HT-29 (cell line): ENCODE data around the gene ROBO2. TPM values are rescaled to one million over a fixed set of nuclear protein-coding genes. Genes with fewer than 3 reads are reported as not detected.

Source experiments
- DNase-seq: peaks from one replicate; pipeline ENCODE4 v3.0.0-alpha.2; 2015; ENCODE audit warnings: low spot score
- total RNA-seq: library from RNA; depleted of rRNA; stranded (reverse); fragments of >200 nt; shearing (Covaris generic); gene quantifications from 2 replicates; pipeline ENCODE4 v1.2.3, GENCODE V29; 2014

The ROBO2 gene
- total RNA-seq, 1 experiment from 2014 or later = 2.8 TPM

DNA sequence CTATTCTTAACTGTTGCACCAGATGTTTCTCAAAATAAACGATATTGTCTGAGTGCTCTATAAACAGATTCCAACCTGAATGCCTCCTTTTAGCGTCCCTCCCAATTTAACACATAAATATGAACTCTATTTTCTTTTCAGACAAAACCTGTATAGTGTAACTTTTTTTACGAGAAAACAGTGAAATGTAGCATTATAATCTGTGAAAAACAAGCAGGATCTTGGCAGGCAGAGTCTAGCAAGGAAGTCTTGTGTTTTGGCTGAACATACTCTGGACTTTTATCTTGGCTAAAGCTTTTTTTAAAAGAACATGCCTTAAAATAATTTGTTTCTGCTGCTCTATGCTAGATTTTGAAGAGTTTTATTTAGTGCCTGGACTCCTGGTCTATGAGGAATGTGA, 150.5 kb downstream of the ROBO2 start:
- no peak for DNase-seq

DNA sequence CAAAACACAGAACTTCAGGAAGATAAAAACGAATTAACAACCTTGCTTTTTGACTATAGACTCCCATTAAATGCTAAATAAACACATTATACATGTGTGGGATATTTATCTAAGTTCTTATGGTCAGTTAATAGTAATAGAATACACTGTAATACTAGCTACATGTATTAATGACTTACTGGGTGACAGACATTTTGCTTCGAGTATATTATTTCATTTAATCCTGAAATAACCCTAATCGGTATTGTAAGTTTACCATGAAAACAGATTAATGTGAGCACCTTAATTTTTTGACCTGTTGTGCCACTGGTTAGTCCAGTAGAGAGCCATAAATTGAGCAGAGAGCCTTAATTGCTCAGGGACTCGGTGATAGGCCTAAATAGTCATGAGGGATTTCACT, 151.1 kb downstream of the ROBO2 start:
- no peak for DNase-seq

DNA sequence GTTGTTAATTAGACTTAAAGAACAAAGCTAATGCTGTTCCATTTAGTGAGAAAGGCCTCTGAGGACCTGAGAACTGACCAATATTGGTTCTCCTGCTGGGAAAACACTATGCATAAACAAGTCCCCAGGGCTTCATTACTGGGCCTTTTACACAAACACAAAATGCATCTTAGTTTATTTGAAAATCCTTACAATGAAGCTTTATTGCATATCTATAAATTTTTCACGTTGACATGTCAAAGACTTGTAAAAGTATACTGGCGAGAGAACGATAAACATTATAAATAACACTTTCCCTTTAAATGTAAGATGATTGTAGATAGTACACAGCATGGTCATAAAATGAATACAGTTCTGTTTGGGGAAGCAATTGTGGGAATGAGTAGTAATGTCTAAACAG, 151.7 kb downstream of the ROBO2 start:
- DNase-seq = no peak

DNA sequence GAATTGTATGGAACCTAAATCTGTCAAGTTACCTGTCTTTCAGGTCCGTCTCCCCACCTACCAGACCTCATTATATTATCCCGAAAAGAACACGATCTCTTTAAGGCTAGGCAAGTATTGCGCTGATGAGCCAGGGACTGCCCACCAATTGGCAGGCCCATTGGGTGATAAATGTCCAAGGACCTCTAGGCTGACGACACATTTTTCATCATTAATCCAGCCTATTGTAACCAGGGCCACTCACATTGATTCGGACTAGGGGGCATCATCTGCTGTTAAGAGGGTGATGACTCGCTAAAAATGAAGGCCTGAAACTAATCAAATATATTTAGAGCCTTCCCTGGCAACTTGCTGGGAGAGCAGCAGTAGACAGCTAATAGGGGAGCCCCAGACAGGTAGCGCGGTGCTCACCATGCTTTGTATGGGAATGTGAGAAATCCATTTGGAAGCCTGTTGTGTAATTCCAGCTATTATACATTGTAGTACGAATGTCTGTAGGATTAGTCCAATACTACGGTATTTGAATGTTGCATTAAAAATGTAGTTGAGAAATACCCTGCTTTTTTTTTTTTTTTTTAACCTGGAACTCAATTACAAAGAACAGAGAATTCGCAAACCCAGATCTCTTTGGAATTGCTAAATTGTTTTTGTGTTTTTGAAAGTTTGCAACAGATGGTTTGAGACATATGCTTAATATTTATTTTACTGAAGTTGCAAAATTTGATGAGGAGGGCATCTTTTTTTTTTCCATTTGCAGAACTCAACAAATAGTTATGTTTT, 156.1 kb downstream of the ROBO2 start:
- DNase-seq = no peak

DNA sequence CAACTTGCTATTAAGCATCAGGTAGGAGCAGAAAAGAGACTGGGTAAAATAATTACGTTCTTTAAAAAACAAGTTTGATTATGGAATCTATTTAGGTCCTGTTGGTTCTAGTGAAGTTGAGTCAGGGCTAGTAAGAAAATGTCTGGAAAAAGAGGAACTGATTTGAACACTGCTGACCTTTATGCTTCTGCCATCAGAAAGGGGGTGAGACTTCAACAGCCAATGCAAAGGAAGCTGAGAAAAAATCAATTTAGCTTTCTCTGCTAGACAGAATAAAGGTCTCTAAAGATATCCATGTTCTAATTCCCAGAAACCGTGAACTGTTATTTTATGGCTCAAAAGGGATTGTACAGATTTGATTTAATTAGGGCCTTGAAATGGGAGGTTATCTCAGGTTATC, 157.5 kb downstream of the ROBO2 start:
- no peak for DNase-seq

DNA sequence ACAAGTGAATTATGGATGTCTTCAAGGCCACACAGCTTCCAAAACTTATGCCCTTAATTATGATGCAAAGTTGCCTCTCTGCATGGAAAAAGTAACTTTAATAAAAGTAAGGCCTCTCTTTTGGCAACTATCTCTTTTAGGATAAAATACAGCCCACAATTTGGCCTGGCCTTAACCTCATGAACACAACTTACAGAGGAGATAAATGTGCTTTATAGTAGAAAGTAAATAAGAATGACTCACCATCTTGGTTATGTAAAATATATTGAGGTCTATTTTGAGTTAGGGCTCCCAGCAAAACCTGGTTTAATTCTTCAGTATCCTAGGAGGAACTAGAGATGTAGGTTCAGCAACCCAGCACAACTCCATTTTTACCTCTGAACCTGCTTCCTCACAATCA, 164.0 kb downstream of the ROBO2 start:
- DNase-seq = no peak

DNA sequence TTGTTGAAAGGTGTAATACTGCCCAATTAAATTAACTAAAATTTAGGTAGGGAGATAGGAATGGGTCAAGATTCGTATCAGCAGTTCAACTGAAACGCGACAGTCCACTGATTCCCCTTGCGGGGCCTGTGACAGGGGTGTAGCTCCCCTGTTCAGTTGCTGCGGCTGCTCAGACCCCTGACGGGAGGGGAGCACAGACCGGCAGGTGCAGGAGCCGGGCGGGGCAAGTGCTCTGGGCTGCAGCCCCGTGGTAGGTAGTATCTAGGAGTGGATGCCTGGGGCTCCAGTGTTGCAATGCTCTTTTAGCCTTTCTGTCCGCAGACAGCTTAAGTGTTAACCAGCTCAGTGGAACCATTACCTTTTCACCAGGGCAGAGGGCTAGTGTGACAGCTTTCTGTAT, 164.9 kb downstream of the ROBO2 start:
- no peak for DNase-seq

DNA sequence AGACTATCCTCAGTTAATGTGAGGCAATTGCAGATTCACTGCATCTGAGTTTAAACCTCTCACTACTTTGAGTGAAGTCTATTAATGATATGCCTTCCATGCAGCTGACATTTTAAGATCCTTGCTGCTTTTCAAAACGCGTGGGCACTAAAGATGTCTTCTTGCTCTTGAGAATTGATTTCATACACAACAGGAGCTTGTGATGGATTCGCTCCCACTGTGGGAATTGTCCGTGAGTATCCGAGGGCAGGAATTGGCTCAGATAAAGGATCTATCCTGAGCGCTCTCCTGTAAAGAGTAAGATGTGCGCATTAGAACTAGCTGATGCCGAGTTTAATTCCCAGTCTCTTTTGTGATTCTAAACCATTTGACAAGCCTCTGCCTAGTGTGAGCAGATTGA, 167.9 kb downstream of the ROBO2 start:
- DNase-seq = no peak

DNA sequence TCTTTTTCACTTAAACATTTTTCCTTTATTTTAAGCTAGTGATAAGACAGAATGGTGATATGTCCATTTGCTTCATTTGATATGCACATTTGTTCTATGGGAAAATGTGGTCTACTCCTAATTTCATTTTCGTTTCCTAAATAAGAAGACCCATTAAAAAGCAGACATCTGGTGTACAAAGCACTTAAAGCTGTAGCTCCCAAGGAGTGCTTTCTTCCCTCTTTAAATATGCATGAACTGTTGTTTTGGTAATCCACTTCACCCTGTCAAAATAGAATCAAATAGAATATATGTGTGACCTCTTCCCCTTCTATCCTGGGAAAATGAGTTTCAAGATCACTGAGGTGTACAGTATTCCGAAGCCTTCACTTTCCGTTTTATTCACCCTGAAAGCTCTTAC, 182.8 kb downstream of the ROBO2 start:
- DNase-seq = no peak

DNA sequence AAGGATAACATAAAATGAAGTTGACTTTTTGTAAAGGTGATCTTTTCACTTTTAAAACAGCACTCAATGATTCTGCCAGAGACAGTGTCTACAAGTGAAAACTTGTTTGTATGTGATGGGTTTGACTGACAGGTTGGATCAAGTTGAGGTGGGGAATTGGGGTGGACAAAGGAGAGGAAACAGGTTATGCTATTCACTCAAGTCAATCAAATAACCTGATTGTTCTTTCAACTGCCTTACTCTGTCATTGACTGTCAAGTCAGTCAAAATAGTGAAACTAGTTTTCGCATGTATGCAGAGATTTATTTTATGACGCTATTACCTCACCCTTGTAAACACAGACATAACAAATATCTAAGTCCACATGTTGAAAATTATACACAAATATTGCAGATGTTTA, 187.7 kb downstream of the ROBO2 start:
- DNase-seq = no peak

DNA sequence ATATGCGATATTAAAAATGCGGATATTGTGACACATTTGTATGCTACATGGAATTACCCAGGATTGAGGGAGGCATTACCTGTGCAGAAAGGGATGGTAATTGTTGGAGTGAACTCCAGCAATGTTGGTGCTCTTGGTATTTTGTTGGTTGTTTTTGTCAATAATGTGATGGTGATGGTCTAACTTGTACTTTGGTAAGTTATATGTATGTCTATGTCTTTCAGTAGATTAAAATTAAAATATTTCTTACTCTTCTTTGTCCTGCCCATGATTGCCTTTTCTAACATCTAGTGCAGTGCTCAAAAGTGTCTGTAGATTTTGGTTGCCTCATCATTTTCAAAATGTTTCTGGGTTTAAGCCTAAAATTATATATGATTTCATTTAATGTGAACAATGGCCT, 192.7 kb downstream of the ROBO2 start:
- no peak for DNase-seq

DNA sequence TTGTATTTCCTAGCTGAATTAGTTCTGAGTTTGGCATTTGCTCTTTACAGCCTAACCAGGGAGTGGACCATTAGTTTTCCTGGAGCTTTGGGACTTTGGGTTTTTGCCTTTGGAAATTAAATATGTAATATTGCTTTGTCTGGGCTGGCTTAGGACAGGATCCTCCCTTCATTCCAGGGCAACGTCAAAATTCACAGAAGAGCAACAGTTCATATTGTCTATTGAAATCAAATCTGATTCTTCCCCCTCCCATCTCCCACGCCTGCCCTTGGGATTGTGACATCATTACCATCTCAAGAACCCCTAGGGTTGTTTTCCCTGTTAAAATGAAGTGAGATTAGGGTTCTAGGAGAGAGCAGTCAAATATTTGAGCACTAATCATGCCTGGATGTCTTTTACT, 194.1 kb downstream of the ROBO2 start:
- no peak for DNase-seq

DNA sequence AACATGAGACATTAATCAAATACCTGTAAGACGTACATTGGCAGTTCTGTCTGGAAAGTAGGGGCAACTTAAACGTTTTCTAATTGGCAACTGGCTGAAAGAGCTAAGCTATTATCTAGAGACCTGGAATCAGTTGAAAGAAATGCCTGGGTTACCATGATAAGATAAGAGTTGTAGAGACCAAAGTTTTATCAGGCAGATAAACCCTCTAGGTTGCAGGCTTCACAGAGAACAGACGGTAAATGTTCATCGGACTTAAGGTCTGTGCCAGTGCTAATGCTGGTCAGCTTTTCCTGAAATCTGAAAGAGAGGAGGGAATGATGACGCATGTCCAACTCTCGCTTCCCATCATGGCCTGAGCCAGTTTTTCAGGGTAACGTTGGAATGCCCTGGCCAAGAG, 196.2 kb downstream of the ROBO2 start:
- no peak for DNase-seq

DNA sequence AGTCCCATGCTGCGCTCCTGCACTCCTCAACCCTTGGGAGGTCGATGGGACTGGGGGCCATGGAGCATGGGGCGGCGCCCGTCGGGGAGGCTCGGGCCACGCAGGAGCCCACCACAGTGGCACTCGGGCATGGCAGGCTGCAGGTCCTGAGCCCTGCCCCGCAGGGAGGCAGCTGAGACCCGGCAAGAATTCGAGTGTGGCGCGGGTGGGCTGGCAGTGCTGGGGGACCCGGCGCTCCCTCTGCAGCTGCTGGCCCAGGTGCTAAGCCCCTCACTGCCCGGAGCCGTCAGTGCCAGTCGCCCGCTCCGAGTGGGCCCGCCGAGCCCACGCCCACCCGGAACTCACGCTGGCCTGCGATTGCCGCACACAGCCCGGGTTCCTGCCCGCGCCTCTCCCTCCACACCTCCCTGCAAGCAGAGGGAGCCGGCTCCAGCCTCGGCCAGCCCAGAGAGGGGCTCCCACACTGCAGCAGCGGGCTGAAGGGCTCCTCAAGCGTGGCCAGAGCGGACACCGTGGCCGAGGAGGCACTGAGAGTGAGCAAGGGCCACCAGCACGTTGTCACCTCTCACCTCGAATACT, 200.3 kb downstream of the ROBO2 start:
- DNase-seq = no peak

DNA sequence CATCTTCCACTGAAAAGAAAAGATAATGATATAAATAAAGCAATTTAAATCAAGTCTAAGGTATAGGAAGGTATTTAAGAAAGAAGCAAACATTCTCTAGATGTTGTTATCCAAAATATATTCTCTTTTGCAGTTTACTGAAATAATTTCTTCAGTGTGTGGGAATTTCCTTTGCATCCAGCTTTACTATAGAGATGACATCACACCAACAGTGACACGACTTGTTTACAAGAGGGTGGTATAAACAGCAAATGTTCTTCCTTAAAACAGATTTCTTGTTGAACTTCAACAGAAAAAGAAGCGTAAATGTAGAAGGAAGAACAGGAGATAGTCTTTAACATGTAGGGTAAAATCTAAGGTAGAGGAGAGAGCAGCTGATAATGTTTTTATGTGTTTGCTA, 202.5 kb downstream of the ROBO2 start:
- DNase-seq = no peak

DNA sequence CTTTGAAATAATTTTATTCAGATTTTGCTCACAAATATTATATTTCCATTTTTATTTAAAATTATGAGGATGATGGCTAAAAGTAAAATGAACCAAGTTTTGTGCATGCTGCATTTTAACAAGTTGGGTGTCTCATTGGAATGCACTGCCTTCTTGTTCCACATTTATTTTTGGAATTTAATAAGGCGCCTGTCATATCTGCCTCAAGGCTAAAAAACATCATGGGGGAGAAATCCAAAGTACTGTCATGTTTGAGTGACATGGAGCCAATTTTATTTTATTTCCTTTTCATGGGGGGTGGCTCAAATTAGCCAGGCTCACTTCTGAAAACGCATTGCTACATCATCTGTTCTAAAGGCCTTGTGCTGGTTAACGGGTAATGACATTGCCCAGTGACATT, 205.1 kb downstream of the ROBO2 start:
- no peak for DNase-seq

DNA sequence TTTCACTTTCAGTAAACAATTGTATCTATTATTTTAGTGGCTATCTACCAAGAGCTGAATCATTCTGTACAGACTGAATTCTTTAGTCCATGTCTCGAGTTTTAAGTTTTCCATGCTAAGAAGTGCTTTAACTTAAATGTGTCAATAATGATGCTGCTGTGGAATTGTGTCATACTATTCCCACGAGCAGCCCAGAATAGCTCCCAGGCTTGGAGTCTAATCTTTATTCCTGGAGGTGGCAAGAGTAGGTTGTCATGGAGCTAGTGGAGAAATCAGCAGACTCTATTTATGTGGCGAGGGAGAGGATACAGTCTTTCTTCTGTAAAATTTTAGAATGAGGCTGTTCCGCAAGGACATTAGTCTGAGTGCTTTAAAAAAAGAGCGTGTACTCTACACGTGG, 207.2 kb downstream of the ROBO2 start:
- no peak for DNase-seq

DNA sequence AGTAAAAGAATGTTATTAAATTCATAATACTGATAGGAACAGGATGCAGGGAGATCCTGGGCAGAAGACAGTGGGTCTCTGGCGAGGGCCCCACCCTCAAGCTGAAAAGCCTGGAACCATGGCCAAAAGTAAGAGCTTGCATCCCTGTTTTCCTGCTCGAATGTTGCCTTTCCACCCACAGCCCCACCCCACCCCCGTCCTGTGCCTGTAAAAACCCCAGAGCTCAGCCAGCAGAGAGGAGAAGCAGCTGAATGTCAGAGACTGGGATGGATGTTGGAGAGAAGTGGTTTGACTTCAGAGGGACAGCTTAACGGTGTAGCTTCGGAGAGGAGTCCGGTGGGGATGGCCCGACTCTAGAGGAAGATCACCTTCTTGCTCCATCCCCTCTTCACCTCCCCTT, 207.9 kb downstream of the ROBO2 start:
- DNase-seq = no peak

DNA sequence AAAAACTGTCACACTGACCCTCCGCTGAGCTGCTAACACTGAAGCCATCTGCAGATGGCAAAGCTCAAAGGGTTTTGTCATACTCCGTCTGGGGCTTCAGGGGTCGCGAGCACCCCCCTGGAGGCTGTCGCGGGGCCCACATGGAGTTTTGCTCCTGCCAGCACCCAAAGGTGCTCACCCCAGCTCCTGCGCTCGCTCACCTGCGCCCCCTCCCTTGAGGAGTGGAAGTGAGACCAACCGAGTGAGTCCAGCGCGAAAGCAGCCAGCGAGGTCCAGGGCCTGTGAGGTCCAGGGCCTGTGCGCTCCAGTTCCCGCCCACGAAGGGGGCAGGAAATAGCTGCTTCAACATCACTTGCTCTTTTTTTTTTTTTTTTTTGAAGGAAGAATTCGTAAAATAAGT, 208.5 kb downstream of the ROBO2 start:
- DNase-seq = no peak

DNA sequence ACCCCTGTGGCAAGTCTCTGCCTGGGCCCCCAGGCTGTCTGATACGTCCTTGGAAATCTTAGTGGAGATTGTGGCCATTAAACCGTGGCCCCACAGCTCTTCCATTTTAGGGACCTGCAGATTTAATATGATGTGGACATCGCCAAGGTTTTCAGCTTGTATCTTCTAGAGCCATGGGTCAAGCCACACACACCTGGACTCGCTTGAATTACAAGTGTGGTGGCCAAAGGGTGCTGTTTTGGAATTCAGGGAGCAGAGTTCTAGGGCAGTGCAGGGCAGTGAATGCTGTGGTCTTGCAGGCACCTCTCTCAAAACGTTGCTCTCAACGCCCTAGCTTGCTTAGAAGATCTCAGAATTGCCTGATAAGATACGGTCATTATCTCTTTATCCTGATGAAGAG, 211.2 kb downstream of the ROBO2 start:
- DNase-seq = no peak

DNA sequence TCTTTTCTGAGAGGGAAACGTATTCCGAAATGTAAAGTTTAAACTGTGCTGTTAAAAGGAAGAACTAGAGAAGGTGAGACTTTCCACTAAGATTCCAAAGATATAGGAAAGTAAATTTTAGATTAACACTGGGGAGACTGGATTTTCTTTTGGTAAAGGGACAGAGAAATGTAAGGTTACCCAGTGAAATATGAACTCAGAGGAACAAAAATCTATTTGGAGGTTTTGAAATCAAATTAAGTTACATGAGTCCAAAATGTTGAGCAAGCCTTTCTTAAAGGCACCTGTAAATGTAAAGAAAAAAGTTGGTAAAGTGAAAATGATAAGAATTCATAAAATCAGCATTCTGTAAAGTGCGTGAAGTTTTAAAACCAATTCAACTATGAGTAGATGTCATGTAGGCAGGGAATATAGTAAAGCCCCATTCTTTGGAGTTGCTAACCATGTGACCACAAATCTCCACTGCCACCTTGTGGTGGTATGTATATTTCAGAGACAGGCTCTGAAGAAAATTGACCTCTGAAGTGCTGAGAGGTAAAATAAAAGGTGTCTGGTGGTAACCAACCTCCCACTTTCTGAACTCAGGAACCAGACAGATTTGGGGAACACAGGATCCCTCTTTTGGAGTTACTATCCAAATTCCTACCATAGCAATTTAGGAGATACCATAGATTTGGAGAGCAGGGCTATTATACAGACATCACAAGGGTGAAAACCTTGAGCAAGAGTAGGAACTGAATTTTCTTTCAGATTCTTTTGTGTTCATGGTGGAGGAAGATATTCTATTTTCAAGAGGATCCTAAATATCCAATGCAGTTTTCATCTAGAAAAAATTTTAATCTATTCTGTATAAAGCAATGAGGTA, 215.3 kb downstream of the ROBO2 start:
- DNase-seq = peak; percentile 63

DNA sequence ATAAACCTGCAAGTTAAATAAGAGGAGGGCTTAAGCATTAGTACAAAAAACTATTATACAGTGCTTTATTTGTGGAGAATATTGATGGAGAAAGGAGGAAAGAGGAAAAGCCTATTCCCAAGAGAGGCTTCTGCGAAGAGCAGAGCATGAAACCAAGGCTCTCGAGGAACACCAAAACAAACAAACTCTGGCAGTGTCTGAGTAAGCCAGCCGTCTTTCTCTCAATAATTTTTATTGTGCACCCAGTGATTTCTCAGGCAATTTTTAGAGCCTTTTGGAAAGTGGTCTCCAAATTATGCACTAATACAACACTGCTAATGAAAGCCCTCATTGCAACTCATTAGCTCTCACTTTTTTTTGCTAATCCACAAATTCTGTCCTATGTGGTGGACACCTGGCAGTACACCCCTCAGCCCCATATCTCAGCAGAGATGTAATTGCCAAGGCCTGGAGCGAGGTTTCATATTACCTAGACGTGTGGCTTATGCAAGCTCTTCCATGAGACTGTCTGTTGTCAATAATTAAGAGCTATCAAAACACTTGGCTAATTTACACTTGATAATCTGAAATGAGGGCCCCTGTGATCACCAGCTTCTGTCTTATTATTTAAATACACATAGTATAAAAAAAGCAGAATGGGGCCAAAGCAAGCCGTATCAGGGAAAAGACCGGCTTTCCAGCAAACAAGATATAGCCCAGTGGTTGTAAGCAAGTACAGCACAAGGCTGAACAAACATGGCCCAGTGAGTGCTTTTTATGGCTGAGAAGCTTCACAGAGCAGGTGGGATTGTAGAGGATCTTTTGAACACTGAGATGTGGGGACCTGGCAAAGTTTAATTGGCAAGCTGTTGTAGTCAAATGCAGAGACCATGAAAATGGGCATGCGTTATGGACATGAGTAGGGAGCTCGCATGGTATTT, 216.9 kb downstream of the ROBO2 start:
- no peak for DNase-seq
